Ovary (tissue), 9 donors: ENCODE data around the gene PCBP2. TPM values are rescaled to one million over a fixed set of nuclear protein-coding genes. Genes with fewer than 3 reads are reported as not detected.

Source experiments
- DNase-seq, 5 donors: peaks; one replicate each; pipeline ENCODE4 v3.0.0-alpha.2; 2019 to 2020
- H3K27ac ChIP-seq, 2 donors: fragments of 200-600 bp; one replicate each; pipeline versions ENCODE4 v1.5.1 to v1.8.0; 2019 to 2022
- H3K27me3 ChIP-seq: fragments of 200-600 bp; one replicate; pipeline ENCODE4 v1.8.0; 2022
- H3K36me3 ChIP-seq: fragments of 200-600 bp; sonication (generic); one replicate; pipeline ENCODE4 v1.5.1; 2019
- H3K4me1 ChIP-seq: one replicate; pipeline ENCODE4 v1.8.1; 2013; ENCODE audit warnings: mild to moderate bottlenecking, moderate library complexity; ENCODE audit not compliant: insufficient read depth
- H3K4me3 ChIP-seq: fragments of 200-600 bp; sonication (generic); one replicate; pipeline ENCODE4 v1.5.1; 2017
- H3K9me3 ChIP-seq, 2 donors: fragments of 200-600 bp in 1 of 2; sonication (generic) in 1 of 2; one replicate each; pipeline versions ENCODE4 v1.5.1 to v1.8.1; 2013 to 2019; ENCODE audit warnings: mild to moderate bottlenecking in 1 of 2, moderate library complexity in 1 of 2
- EP300 ChIP-seq: sonication (generic); formaldehyde crosslinking; IDR thresholded peaks from one replicate; pipeline ENCODE4 v1.6.1; 2017; ENCODE audit warnings: antibody characterized with exemption
- POLR2A ChIP-seq: fragments of 450-650 bp; IDR thresholded peaks from one replicate; pipeline ENCODE4 v1.6.1; 2017; ENCODE audit warnings: antibody characterized with exemption, mild to moderate bottlenecking, moderate library complexity
- WGBS, 3 donors: extraction: QIAGEN DNeasy Blood & Tissue Kit in 1 of 3; methylation state at CpG; one replicate each; pipeline versions ENCODE4 v1.1.5 to v1.1.7; 2013 to 2017; 5-methylcytosine and 5-hydroxymethylcytosine counted together
- intact Hi-C, 4 donors: fragments of 100-400 bp; cut with DNase I; formaldehyde crosslinking; loops; one replicate each; pipeline versions ENCODE4 v1.11.0 to v1.15.1; 2022 to 2023
- polyA plus RNA-seq, 2 donors: library from polyadenylated mRNA; stranded (reverse); fragments of 200-250 nt in 1 of 2; fragments of 350-450 nt in 1 of 2; fragmentation: Illumina TruSeq in 1 of 2; extraction: RNeasy Lipid Tissue Mini Kit (QIAGEN cat#74804) in 1 of 2; gene quantifications; one replicate each; pipeline ENCODE4 v1.2.3, GENCODE V29; 2013 to 2014
- total RNA-seq, 7 donors: library from RNA; depleted of rRNA in 2 of 7; stranded (reverse); fragments of >200 nt in 2 of 7; fragmentation: NEBNext Ultra II Directional in 3 of 7; extraction: Animal tissue kit (Norgen Biotek cat#: 25700) in 3 of 7; gene quantifications; one replicate each; pipeline versions ENCODE4 v1.1.0 to v1.2.4, GENCODE V29; 2016 to 2023
- TF ChIP-seq, protein P1 (sequence below), 3 donors: fragments of 450-650 bp in 2 of 3; fragments of 200-600 bp in 1 of 3; IDR thresholded peaks; one replicate each; pipeline versions ENCODE4 v1.5.1 to v1.8.0; 2016 to 2022; ENCODE audit warnings: antibody characterized with exemption in 3 of 3, mild to moderate bottlenecking in 1 of 3
- donor health status: DM: no; HTN: no; CAD: no; lungs with moderate emphysema.
- donor health status: DM: no; HTN: no; CAD: no.
- donor health status: Bipolar disorder and iron deficiency.
- donor health status: DM: yes; HTN: yes; CAD: no.
- donor health status: DM: no; HTN: no; CAD: no.
- donor health status: DM: yes; HTN: yes; CAD: no.

PCBP2 gene
- total and polyA plus RNA-seq, 9 donors: 413 to 1,354 (median 948) TPM

DNA sequence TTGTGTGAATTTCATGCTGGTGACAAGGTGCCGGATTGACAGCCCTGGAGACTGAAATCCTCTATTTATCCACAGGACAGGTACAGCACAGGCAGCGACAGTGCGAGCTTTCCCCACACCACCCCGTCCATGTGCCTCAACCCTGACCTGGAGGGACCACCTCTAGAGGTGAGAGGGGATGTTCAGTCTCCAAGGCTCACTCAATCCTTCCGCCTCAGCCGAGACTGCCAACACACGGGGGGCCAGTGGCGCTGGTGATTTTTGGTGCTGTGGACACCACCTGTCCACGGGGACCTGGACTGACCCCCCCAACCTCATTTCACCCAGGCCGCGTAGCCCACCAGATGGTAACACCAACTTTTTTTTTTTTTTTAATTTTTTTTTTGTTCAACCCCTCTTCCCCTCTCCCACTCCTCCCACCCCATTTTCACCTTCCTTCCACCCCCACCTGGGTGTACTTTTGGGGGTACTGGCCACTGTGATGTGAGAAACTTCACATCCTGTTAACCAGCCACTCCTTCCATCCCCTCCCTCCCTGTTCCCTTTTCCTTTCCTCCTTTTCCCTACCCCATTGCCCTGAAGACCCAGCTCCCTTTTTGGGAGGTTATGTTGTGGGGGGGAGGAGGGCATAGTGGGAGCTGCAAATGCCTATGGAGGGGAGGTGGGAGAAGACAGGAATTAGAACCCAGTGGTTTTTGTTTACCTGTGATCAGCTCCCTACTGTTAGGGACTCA, 12.9 kb downstream of the PCBP2 start:
- H3K4me3 ChIP-seq: no peak overlapping the region
- H3K36me3 ChIP-seq: no peaks in the 10 kb centered on the region
- DNase-seq: no peak
- TF ChIP-seq EP300 (no peak), POLR2A (no peak)
- TF ChIP-seq, protein P1, sequence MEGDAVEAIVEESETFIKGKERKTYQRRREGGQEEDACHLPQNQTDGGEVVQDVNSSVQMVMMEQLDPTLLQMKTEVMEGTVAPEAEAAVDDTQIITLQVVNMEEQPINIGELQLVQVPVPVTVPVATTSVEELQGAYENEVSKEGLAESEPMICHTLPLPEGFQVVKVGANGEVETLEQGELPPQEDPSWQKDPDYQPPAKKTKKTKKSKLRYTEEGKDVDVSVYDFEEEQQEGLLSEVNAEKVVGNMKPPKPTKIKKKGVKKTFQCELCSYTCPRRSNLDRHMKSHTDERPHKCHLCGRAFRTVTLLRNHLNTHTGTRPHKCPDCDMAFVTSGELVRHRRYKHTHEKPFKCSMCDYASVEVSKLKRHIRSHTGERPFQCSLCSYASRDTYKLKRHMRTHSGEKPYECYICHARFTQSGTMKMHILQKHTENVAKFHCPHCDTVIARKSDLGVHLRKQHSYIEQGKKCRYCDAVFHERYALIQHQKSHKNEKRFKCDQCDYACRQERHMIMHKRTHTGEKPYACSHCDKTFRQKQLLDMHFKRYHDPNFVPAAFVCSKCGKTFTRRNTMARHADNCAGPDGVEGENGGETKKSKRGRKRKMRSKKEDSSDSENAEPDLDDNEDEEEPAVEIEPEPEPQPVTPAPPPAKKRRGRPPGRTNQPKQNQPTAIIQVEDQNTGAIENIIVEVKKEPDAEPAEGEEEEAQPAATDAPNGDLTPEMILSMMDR (IDR thresholded peaks at IDR 0.05): no peak
- intact Hi-C loops: loop anchor here in 1 of 4 donors (5.0 kb wide), 1 partner anchor 42 kb away; the partner anchor contains the start of gene NPFF
- H3K4me1 ChIP-seq: no peaks in the 10 kb centered on the region
- no peaks in the 10 kb centered on the region for H3K9me3 ChIP-seq
- no peak overlapping the region for H3K27ac ChIP-seq
- no peaks in the 10 kb centered on the region for H3K27me3 ChIP-seq
- WGBS, 3 donors: 70 to 80% (median 72%) methylated on average over 11 of the region's 11 CpGs

DNA sequence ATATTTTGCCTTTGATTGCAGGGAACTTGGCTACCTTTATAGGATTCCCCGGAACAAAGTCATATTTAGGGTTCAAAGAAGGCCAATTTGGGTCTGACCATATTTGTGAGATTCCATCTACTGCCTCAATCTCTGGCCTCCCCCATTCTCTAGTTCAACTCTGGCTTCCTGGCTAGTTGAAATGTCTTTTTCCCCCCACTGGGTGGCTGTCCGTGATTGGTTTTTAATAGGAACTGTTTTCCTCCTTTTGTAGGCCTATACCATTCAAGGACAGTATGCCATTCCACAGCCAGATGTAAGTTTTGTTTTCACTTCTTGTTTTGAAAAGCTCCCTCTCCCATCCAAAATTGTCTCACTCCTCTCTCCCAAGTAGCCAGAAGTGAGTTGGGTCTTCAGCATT, 13.8 kb downstream of the PCBP2 start:
- no peak for DNase-seq
- no peak overlapping the region for H3K4me3 ChIP-seq
- no peaks in the 10 kb centered on the region for H3K27me3 ChIP-seq
- no peaks in the 10 kb centered on the region for H3K9me3 ChIP-seq
- H3K4me1 ChIP-seq: no peaks in the 10 kb centered on the region
- no peak overlapping the region for H3K27ac ChIP-seq
- 7 to 32% (median 7%) methylated on average over 2 of the region's 2 CpGs for WGBS, 3 donors
- no peaks in the 10 kb centered on the region for H3K36me3 ChIP-seq
- TF ChIP-seq, protein P1 (IDR thresholded peaks at IDR 0.05): no peak
- TF ChIP-seq EP300 (no peak), POLR2A (no peak)
- intact Hi-C loops: no loop called here

DNA sequence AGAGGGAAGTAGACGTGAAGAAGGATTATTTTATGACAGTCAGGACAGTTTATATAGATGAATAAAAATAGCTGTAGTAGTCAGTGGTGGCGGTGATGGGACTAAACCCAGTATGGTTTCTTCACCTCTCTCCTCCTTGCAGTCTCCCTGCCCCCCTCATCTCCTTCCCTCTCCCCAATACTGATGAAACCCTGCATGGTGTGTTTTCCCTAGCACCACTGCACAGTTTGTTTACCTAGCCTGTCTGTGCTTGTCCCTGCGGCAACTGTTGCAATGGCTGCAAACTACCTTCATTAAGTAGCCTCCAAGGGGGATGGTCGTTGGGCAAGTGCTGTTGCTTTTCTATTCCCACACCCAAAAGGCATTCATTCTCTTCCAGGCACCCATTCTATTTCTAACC, 14.7 kb downstream of the PCBP2 start:
- no peak overlapping the region for H3K4me3 ChIP-seq
- DNase-seq: no peak
- no peaks in the 10 kb centered on the region for H3K4me1 ChIP-seq
- intact Hi-C loops: no loop called here
- H3K27ac ChIP-seq: no peak overlapping the region
- H3K9me3 ChIP-seq: no peaks in the 10 kb centered on the region
- H3K27me3 ChIP-seq: no peaks in the 10 kb centered on the region
- H3K36me3 ChIP-seq: no peaks in the 10 kb centered on the region
- 70 to 71% (median 70%) methylated on average over 4 of the region's 4 CpGs for WGBS, 3 donors
- TF ChIP-seq POLR2A: no peak
- TF ChIP-seq EP300: no peak
- TF ChIP-seq, protein P1 (IDR thresholded peaks at IDR 0.05): no peak

DNA sequence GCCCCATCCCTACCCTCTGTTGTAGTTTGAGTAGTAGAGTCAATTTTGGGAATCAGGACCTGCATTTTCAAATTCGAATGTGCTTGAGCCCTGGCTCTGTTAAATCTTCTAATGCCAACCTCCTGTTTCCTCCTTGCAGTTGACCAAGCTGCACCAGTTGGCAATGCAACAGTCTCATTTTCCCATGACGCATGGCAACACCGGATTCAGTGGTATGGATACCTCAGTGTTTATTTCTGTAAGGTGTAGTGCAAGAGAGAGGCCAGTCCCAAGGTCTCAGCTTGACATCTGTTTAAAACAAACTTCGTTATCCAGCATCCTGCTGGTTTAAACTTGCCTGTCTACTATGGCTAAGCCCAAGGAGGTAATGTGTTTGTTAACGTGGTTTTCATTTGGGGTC, 15.2 kb downstream of the PCBP2 start:
- 54 to 64% (median 57%) methylated on average over 5 of the region's 5 CpGs for WGBS, 3 donors
- Histone ChIP-seq H3K27ac (no peak overlapping the region), H3K36me3 (no peaks in the 10 kb centered on the region), H3K4me3 (no peak overlapping the region), H3K4me1 (no peaks in the 10 kb centered on the region), H3K27me3 (no peaks in the 10 kb centered on the region), H3K9me3 (no peaks in the 10 kb centered on the region)
- intact Hi-C loops: no loop called here
- TF ChIP-seq, protein P1 (IDR thresholded peaks at IDR 0.05): no peak
- TF ChIP-seq EP300: no peak
- no peak for TF ChIP-seq POLR2A
- DNase-seq: no peak
